Measurements from ENCODE around the gene LRMDA. TPM values are rescaled to one million over a fixed set of nuclear protein-coding genes. Genes with fewer than 3 reads are reported as not detected.

Gene LRMDA
- polyA plus RNA-seq, 3 donors = 39.8 to 59.6 (median 56.4) TPM

- H4K20me1 ChIP-seq (ENCODE audit: insufficient read depth, low read length) = no peaks in the 10 kb centered on the region
- H3K79me2 ChIP-seq (ENCODE audit: insufficient read depth, low read length) = no peaks in the 10 kb centered on the region
- no peak overlapping the region for H2AFZ ChIP-seq (ENCODE audit: insufficient read depth, low read depth, low read length, poor library complexity, severe bottlenecking)
- no peak overlapping the region for H3K4me3 Mint-ChIP-seq
- no peak for DNase-seq
- no peak overlapping the region for H3K9ac ChIP-seq (ENCODE audit: insufficient read depth, low read length, poor library complexity, severe bottlenecking)
- no peak for TF ChIP-seq CTCF (IDR thresholded peaks at IDR 0.05)
- peak overlapping the region in 1 of 7 donors; percentile 39 for H3K27ac Mint-ChIP-seq
- no peak overlapping the region for H3K4me2 ChIP-seq (replicated peaks; ENCODE audit: extremely low read depth, low read length, poor library complexity, severe bottlenecking)
- WGBS (ENCODE audit: insufficient coverage) = no CpG with 5 or more reads among the region's 1 CpG
- H3K27ac ChIP-seq (ENCODE audit: low read depth in 1 of 2, low read length in 2 of 2) = no peak overlapping the region
- H3K27me3 Mint-ChIP-seq (ENCODE audit: low read depth in 3 of 3) = no peaks in the 10 kb centered on the region
- H3K36me3 Mint-ChIP-seq = peaks cover 9 to 10% of the 10 kb centered on the region in 2 donors
- peaks cover 7% of the 10 kb centered on the region for H3K4me1 Mint-ChIP-seq
- H3K27me3 ChIP-seq (ENCODE audit: control insufficient read depth in 2 of 2, insufficient read depth in 2 of 2, low read length in 2 of 2) = no peaks in the 10 kb centered on the region
- intact Hi-C loops (cut with micrococcal nuclease) = no loop called here
- no peaks in the 10 kb centered on the region for H3K36me3 ChIP-seq (replicated peaks in 1 of 2; ENCODE audit: control insufficient read depth in 1 of 2, insufficient read depth in 2 of 2, low read length in 2 of 2)
- no peak overlapping the region for H3K4me3 ChIP-seq (replicated peaks in 1 of 3; ENCODE audit: low read depth in 2 of 3, low read length in 3 of 3)
- no peaks in the 10 kb centered on the region for H3K9me3 ChIP-seq (replicated peaks in 1 of 2; ENCODE audit: control insufficient read depth in 1 of 2, insufficient read depth in 1 of 2, low read length in 2 of 2)
- H3K9me3 Mint-ChIP-seq = peaks cover 0 to 10% (median 5%) of the 10 kb centered on the region in 7 donors
- H3K4me1 ChIP-seq (ENCODE audit: control insufficient read depth in 1 of 2, insufficient read depth in 2 of 2, low read length in 2 of 2) = no peaks in the 10 kb centered on the region
Measured at GRCh38 chr10:76375761-76376160, 944.3 kb downstream of the LRMDA start.

- H3K27ac Mint-ChIP-seq = peak overlapping the region in 1 of 7 donors; percentile 25
- Histone ChIP-seq H3K9ac (ENCODE audit: insufficient read depth, low read length, poor library complexity, severe bottlenecking) (no peak overlapping the region), H3K9me3 (replicated peaks in 1 of 2; ENCODE audit: control insufficient read depth in 1 of 2, insufficient read depth in 1 of 2, low read length in 2 of 2) (no peaks in the 10 kb centered on the region), H3K79me2 (ENCODE audit: insufficient read depth, low read length) (no peaks in the 10 kb centered on the region), H3K4me3 (replicated peaks in 1 of 3; ENCODE audit: low read depth in 2 of 3, low read length in 3 of 3) (no peak overlapping the region), H3K4me1 (ENCODE audit: control insufficient read depth in 1 of 2, insufficient read depth in 2 of 2, low read length in 2 of 2) (no peaks in the 10 kb centered on the region), H3K27ac (ENCODE audit: low read depth in 1 of 2, low read length in 2 of 2) (no peak overlapping the region), H3K36me3 (replicated peaks in 1 of 2; ENCODE audit: control insufficient read depth in 1 of 2, insufficient read depth in 2 of 2, low read length in 2 of 2) (no peaks in the 10 kb centered on the region), H3K4me2 (replicated peaks; ENCODE audit: extremely low read depth, low read length, poor library complexity, severe bottlenecking) (no peak overlapping the region), H4K20me1 (ENCODE audit: insufficient read depth, low read length) (no peaks in the 10 kb centered on the region), H3K27me3 (ENCODE audit: control insufficient read depth in 2 of 2, insufficient read depth in 2 of 2, low read length in 2 of 2) (no peaks in the 10 kb centered on the region), H2AFZ (ENCODE audit: insufficient read depth, low read depth, low read length, poor library complexity, severe bottlenecking) (no peak overlapping the region)
- WGBS (ENCODE audit: insufficient coverage) = no CpG with 5 or more reads among the region's 2 CpGs
- peaks cover 0 to 12% (median 2%) of the 10 kb centered on the region in 7 donors for H3K9me3 Mint-ChIP-seq
- intact Hi-C loops (cut with micrococcal nuclease) = no loop called here
- no peaks in the 10 kb centered on the region for H3K27me3 Mint-ChIP-seq (ENCODE audit: low read depth in 3 of 3)
- no peak for DNase-seq
- no peak overlapping the region for H3K4me3 Mint-ChIP-seq
- peaks cover 6 to 10% of the 10 kb centered on the region in 2 donors for H3K36me3 Mint-ChIP-seq
- peaks cover 6% of the 10 kb centered on the region for H3K4me1 Mint-ChIP-seq
- TF ChIP-seq CTCF (IDR thresholded peaks at IDR 0.05) = no peak
Measured at GRCh38 chr10:76382381-76382851, 951.0 kb downstream of the LRMDA start.

All from CD14-positive monocyte (primary cell).